Measurements from ENCODE around the gene DDX28.
"Not testable (repeated sequence)": the region's sequence is repeated elsewhere in the genome, so short reads cannot be mapped to it uniquely, and the experiment has no call there.

The DDX28 gene

GRCh38 chr16:68005786-68006286, 17.2 kb downstream of the DDX28 start:
- H3K4me3 ChIP-seq (ENCODE audit: low read depth, low read length): no peak overlapping the region
- TF ChIP-seq CTCF (conservative IDR thresholded peaks at IDR 0.05; ENCODE audit: low read depth, low read length): no peak
- DNase-seq (ENCODE audit: low read depth): peak; percentile 96

- DNase-seq (ENCODE audit: low read depth): no peak
- no peak overlapping the region for H3K4me3 ChIP-seq (ENCODE audit: low read depth, low read length)
- TF ChIP-seq CTCF (conservative IDR thresholded peaks at IDR 0.05; ENCODE audit: low read depth, low read length): no peak
Observed at GRCh38 chr16:68005211-68005610, 17.8 kb downstream of the DDX28 start.

GRCh38 chr16:68003031-68003430, 20.0 kb downstream of the DDX28 start:
- DNase-seq (ENCODE audit: low read depth): peak; percentile 47
- no peak for TF ChIP-seq CTCF (conservative IDR thresholded peaks at IDR 0.05; ENCODE audit: low read depth, low read length)
- no peak overlapping the region for H3K4me3 ChIP-seq (ENCODE audit: low read depth, low read length)

GRCh38 chr16:68000450-68000849, 22.6 kb downstream of the DDX28 start:
- peak; percentile 18 for DNase-seq (ENCODE audit: low read depth)
- no peak for TF ChIP-seq CTCF (conservative IDR thresholded peaks at IDR 0.05; ENCODE audit: low read depth, low read length)
- H3K4me3 ChIP-seq (ENCODE audit: low read depth, low read length): no peak overlapping the region

- TF ChIP-seq CTCF (conservative IDR thresholded peaks at IDR 0.05; ENCODE audit: low read depth, low read length): no peak
- DNase-seq (ENCODE audit: low read depth): no peak
- H3K4me3 ChIP-seq (ENCODE audit: low read depth, low read length): no peak overlapping the region
Observed at GRCh38 chr16:67999985-68000384, 23.0 kb downstream of the DDX28 start.

GRCh38 chr16:67998779-67999688, 24.0 kb downstream of the DDX28 start, which contains the start of gene DPEP2:
TSS of gene DPEP2 (minus strand) at chr16:67999484. CDS start at chr16:67993212, 6,272 bp downstream.
- H3K4me3 ChIP-seq (ENCODE audit: low read depth, low read length); DNase-seq (ENCODE audit: low read depth): not testable (repeated sequence)

- H3K4me3 ChIP-seq (ENCODE audit: low read depth, low read length); DNase-seq (ENCODE audit: low read depth): not testable (repeated sequence)
Observed at GRCh38 chr16:67998231-67998778, 24.7 kb downstream of the DDX28 start.

GRCh38 chr16:67996666-67997065, 26.4 kb downstream of the DDX28 start:
- no peak for TF ChIP-seq CTCF (conservative IDR thresholded peaks at IDR 0.05; ENCODE audit: low read depth, low read length)
- H3K4me3 ChIP-seq (ENCODE audit: low read depth, low read length): no peak overlapping the region
- no peak for DNase-seq (ENCODE audit: low read depth)
